Heart left ventricle (tissue), 16 donors: ENCODE data around the gene COL4A6. TPM values are rescaled to one million over a fixed set of nuclear protein-coding genes. Genes with fewer than 3 reads are reported as not detected.
A peak's percentile ranks its signal among the peaks of the same experiment; 100 is the strongest.
"Not testable (repeated sequence)": the region's sequence is repeated elsewhere in the genome, so short reads cannot be mapped to it uniquely, and the experiment has no call there.

ENCODE experiments used
- ATAC-seq, 4 donors: fragments of 200-7000 bp; cut with Tn5 transposase; one replicate each; pipeline ENCODE4 v1.9.1; 2020 to 2022; ENCODE audit warnings: moderate library complexity in 4 of 4, mild to moderate bottlenecking in 3 of 4, moderate number of reproducible peaks in 1 of 4
- DNase-seq, 5 donors: peaks; one replicate each; pipeline ENCODE4 v3.0.0-alpha.2; 2020
- H3K27ac ChIP-seq, 12 donors: fragments of 200-600 bp; sonication (generic) in 4 of 12; one replicate each; pipeline versions ENCODE4 v1.5.0 to v1.8.0; 2016 to 2022; ENCODE audit warnings: mild to moderate bottlenecking in 2 of 12
- H3K27me3 ChIP-seq, 9 donors: fragments of 200-600 bp; sonication (generic) in 2 of 9; one replicate each; pipeline versions ENCODE4 v1.5.1 to v1.8.0; 2016 to 2022; ENCODE audit warnings: mild to moderate bottlenecking in 3 of 9
- H3K36me3 ChIP-seq, 9 donors: fragments of 200-600 bp; sonication (generic) in 2 of 9; one replicate each; pipeline versions ENCODE4 v1.5.0 to v1.8.0; 2018 to 2022; ENCODE audit warnings: mild to moderate bottlenecking in 2 of 9
- H3K4me1 ChIP-seq, 12 donors: fragments of 200-600 bp; sonication (generic) in 4 of 12; one replicate each; pipeline versions ENCODE4 v1.5.0 to v1.8.0; 2016 to 2022; ENCODE audit warnings: mild to moderate bottlenecking in 3 of 12
- H3K4me3 ChIP-seq, 12 donors: fragments of 200-600 bp; sonication (generic) in 4 of 12; one replicate each; pipeline versions ENCODE4 v1.5.0 to v1.8.0; 2017 to 2022; ENCODE audit warnings: mild to moderate bottlenecking in 9 of 12, moderate library complexity in 4 of 12
- H3K9me3 ChIP-seq, 12 donors: fragments of 200-600 bp; sonication (generic) in 4 of 12; one replicate each; pipeline versions ENCODE4 v1.5.0 to v1.8.0; 2016 to 2022; ENCODE audit warnings: mild to moderate bottlenecking in 1 of 12
- CTCF ChIP-seq, 12 donors: fragments of 200-600 bp; sonication (generic) in 4 of 12; IDR thresholded peaks; one replicate each; pipeline versions ENCODE4 v1.5.0 to v1.8.0; 2018 to 2022; ENCODE audit warnings: antibody characterized with exemption in 12 of 12, mild to moderate bottlenecking in 5 of 12
- POLR2A ChIP-seq, 2 donors: fragments of 450-650 bp; IDR thresholded peaks; one replicate each; pipeline ENCODE4 v1.6.1; 2017; ENCODE audit warnings: antibody characterized with exemption in 2 of 2, mild to moderate bottlenecking in 2 of 2, moderate library complexity in 2 of 2
- WGBS, 4 donors: extraction: QIAGEN DNeasy Blood & Tissue Kit in 2 of 4; methylation state at CpG; one replicate each; pipeline versions ENCODE4 v1.1.5 to v1.1.7; 2013 to 2018; 5-methylcytosine and 5-hydroxymethylcytosine counted together
- intact Hi-C, 10 donors: fragments of 100-400 bp; cut with DNase I; formaldehyde crosslinking; loops; one replicate each; pipeline versions ENCODE4 v1.11.1 to v1.14.2; 2022
- polyA plus RNA-seq, 2 donors: library from polyadenylated mRNA; stranded (reverse); fragments of 200-250 nt; gene quantifications; one replicate each; pipeline ENCODE4 v1.2.3, GENCODE V29; 2013
- total RNA-seq, 9 donors: library from RNA; depleted of rRNA in 2 of 9; stranded (reverse); fragments of >200 nt in 2 of 9; fragmentation: NEBNext Ultra II Directional in 3 of 9; extraction: Animal tissue kit (Norgen Biotek cat#: 25700) in 3 of 9; gene quantifications; one replicate each; pipeline versions ENCODE4 v1.1.0 to v1.2.4, GENCODE V29; 2016 to 2023
- donor health status: ischemic (EF 13 %, LVEDD 7.1; RV severe dilation, severe dysfunction).
- donor health status: healthy with polysubstance abuse.
- donor health status: DM: no; HTN: yes; CAD: no.
- donor health status: DM: no; HTN: no; CAD: no.
- donor health status: ischemic (EF 25% LVEDD 6.9; RV normal size, moderate dysfunction).
- donor health status: ischemic (EF 25% LVEDD 5.7; RV mildly dilated, moderate dysfunction).
- donor health status: healthy.
- donor health status: DM: yes; HTN: yes; CAD: no.
- donor health status: ischemic (EF 35%, LVEDD 5.7; RV mildly dilated, moderate dysfunction).
- donor health status: nonischemic (EF 11% LVEDD 7.7; RV severe dilation, severe dysfunction).
- donor health status: DM: yes; HTN: yes; CAD: no.
- donor health status: PGD.
- donor health status: ischemic (EF 29% LVEDD 5.4; RV normal size, mild dysfunction).
- donor health status: nonischemic (EF 23%, LVEDD 6.1; RV moderate dilation, normal function).

Gene COL4A6
- total and polyA plus RNA-seq, 11 donors = 2.9 to 14.0 (median 7.2) TPM

- ATAC-seq = no peak
- no peaks in the 10 kb centered on the region for H3K9me3 ChIP-seq
- H3K4me3 ChIP-seq = no peak overlapping the region
- H3K4me1 ChIP-seq = peaks cover 0 to 10% (median 0%) of the 10 kb centered on the region in 12 donors
- H3K27ac ChIP-seq = no peak overlapping the region
- intact Hi-C loops = no loop called here
- DNase-seq = no peak
- H3K27me3 ChIP-seq = peaks cover 0 to 13% (median 0%) of the 10 kb centered on the region in 9 donors
- H3K36me3 ChIP-seq = no peaks in the 10 kb centered on the region
- 76 to 98% (median 87%) methylated on average over 1 of the region's 1 CpG for WGBS, 4 donors
- TF ChIP-seq CTCF (IDR thresholded peaks at IDR 0.05) (no peak), POLR2A (IDR thresholded peaks at IDR 0.05) (no peak)
Measured at GRCh38 chrX:108396986-108397385, 41.2 kb downstream of the COL4A6 start.

GRCh38 chrX:108396188-108396891 lies 41.9 kb downstream of the COL4A6 start:
- no peak for DNase-seq
- WGBS, 4 donors = 70 to 80% (median 75%) methylated on average over 6 of the region's 6 CpGs
- Histone ChIP-seq H3K9me3 (no peaks in the 10 kb centered on the region), H3K27ac (no peak overlapping the region), H3K36me3 (no peaks in the 10 kb centered on the region), H3K4me3 (no peak overlapping the region), H3K4me1 (peaks cover 0 to 10% (median 0%) of the 10 kb centered on the region in 12 donors), H3K27me3 (peaks cover 0 to 15% (median 0%) of the 10 kb centered on the region in 9 donors)
- intact Hi-C loops = no loop called here
- no peak for ATAC-seq
- no peak for TF ChIP-seq CTCF (IDR thresholded peaks at IDR 0.05)
- no peak for TF ChIP-seq POLR2A (IDR thresholded peaks at IDR 0.05)

- peaks cover 0 to 11% (median 0%) of the 10 kb centered on the region in 9 donors for H3K27me3 ChIP-seq
- DNase-seq (peak in 4 of 5 donors; percentile 8 to 50 (median 26)), ATAC-seq (peak; percentile 67 to 91 (median 86))
- peaks cover 0 to 16% (median 0%) of the 10 kb centered on the region in 12 donors for H3K9me3 ChIP-seq
- 35 to 44% (median 38%) methylated on average over 6 to 9 of the region's 9 CpGs for WGBS, 4 donors
- not testable (repeated sequence) for H3K4me3 ChIP-seq, H3K36me3 ChIP-seq, H3K4me1 ChIP-seq, H3K27ac ChIP-seq
- peak in 1 of 12 donors; percentile 13 for TF ChIP-seq CTCF (IDR thresholded peaks at IDR 0.05)
- intact Hi-C loops = loop anchor here in 1 of 10 donors (5.0 kb wide), 1 partner anchor 46 kb away; the partner anchor contains the start of genes COL4A5 and COL4A6
Measured at GRCh38 chrX:108390976-108391717, 47.1 kb downstream of the COL4A6 start.

GRCh38 chrX:108384783-108385182 lies 53.4 kb downstream of the COL4A6 start:
- Histone ChIP-seq H3K36me3 (no peaks in the 10 kb centered on the region), H3K9me3 (peaks cover 0 to 16% (median 0%) of the 10 kb centered on the region in 12 donors), H3K27me3 (no peaks in the 10 kb centered on the region), H3K4me1 (no peaks in the 10 kb centered on the region), H3K4me3 (no peak overlapping the region), H3K27ac (peak overlapping the region in 2 of 12 donors; percentile 26 to 42)
- ATAC-seq (peak in 1 of 4 donors; percentile 59), DNase-seq (no peak)
- WGBS, 4 donors = 17 to 50% (median 33%) methylated on average over 1 of the region's 1 CpG
- intact Hi-C loops = loop anchor here in 1 of 10 donors (5.0 kb wide), 1 partner anchor 77 kb away; no protein-coding TSS in a partner anchor
- no peak for TF ChIP-seq CTCF (IDR thresholded peaks at IDR 0.05)
- TF ChIP-seq POLR2A (IDR thresholded peaks at IDR 0.05) = no peak
